Bone marrow (tissue), 2 donors: ENCODE results near the gene SORL1.

Source experiments
- DNase-seq, 2 donors: peaks; one replicate each; lab custom pipeline; 2025; lab: John Stamatoyannopoulos, UW

The SORL1 gene

GRCh38 chr11:121534131-121535093 is 82.3 kb downstream of the SORL1 start:
- no peak for DNase-seq

- DNase-seq, result no peak
These were observed 83.1 kb downstream of the SORL1 start for GRCh38 chr11:121535129-121535796.

GRCh38 chr11:121536126-121536525 is 84.0 kb downstream of the SORL1 start:
- no peak for DNase-seq

- no peak for DNase-seq
These were observed 85.9 kb downstream of the SORL1 start for GRCh38 chr11:121538054-121538453.

GRCh38 chr11:121539000-121539399 is 86.9 kb downstream of the SORL1 start:
- peak in 1 of 2 donors; percentile 4 for DNase-seq

- DNase-seq, result peak in 1 of 2 donors; percentile 31
These were observed 88.5 kb downstream of the SORL1 start for GRCh38 chr11:121540627-121541026.

GRCh38 chr11:121543836-121544380 is 91.8 kb downstream of the SORL1 start:
- no peak for DNase-seq

- DNase-seq, result peak in 1 of 2 donors; percentile 24
These were observed 92.8 kb downstream of the SORL1 start for GRCh38 chr11:121544956-121545355.

GRCh38 chr11:121547574-121547973 is 95.5 kb downstream of the SORL1 start:
- DNase-seq, result no peak

GRCh38 chr11:121550247-121551030 is 98.3 kb downstream of the SORL1 start:
- no peak for DNase-seq

- no peak for DNase-seq
These were observed 99.3 kb downstream of the SORL1 start for GRCh38 chr11:121551463-121551862.

GRCh38 chr11:121552154-121552553 is 100.0 kb downstream of the SORL1 start:
- no peak for DNase-seq

- DNase-seq, result no peak
These were observed 100.5 kb downstream of the SORL1 start for GRCh38 chr11:121552644-121553043.

GRCh38 chr11:121553389-121553788 is 101.3 kb downstream of the SORL1 start:
- DNase-seq, result no peak

- no peak for DNase-seq
These were observed 101.7 kb downstream of the SORL1 start for GRCh38 chr11:121553806-121554205.

- DNase-seq, result no peak
These were observed 102.4 kb downstream of the SORL1 start for GRCh38 chr11:121554552-121554951.

- DNase-seq, result no peak
These were observed 103.0 kb downstream of the SORL1 start for GRCh38 chr11:121555121-121555520.

- DNase-seq, result no peak
These were observed 104.8 kb downstream of the SORL1 start for GRCh38 chr11:121556937-121557336.

- DNase-seq, result peak in 1 of 2 donors; percentile 80
These were observed 105.2 kb downstream of the SORL1 start for GRCh38 chr11:121557348-121557747.

GRCh38 chr11:121559606-121560200 is 107.6 kb downstream of the SORL1 start:
- no peak for DNase-seq

- DNase-seq, result no peak
These were observed 108.1 kb downstream of the SORL1 start for GRCh38 chr11:121560236-121560635.

- DNase-seq, result no peak
These were observed 109.1 kb downstream of the SORL1 start for GRCh38 chr11:121561240-121561639.
